OCI-M2 (cell line): Measurements from ENCODE around the gene CSNK1G2.
"Not testable (repeated sequence)": the region's sequence is repeated elsewhere in the genome, so short reads cannot be mapped to it uniquely, and the experiment has no call there.

Source experiments
- DNase-seq: peaks from one replicate; lab custom pipeline; 2025; ENCODE audit not compliant: unreplicated experiment; lab: John Stamatoyannopoulos, UW

The CSNK1G2 gene

GRCh38 chr19:1986357-1987162 lies 45.6 kb downstream of the CSNK1G2 start:
- DNase-seq = no peak

- DNase-seq = no peak
Measured at GRCh38 chr19:1987197-1988187, 46.5 kb downstream of the CSNK1G2 start.

GRCh38 chr19:1988464-1988863 lies 47.5 kb downstream of the CSNK1G2 start:
- DNase-seq = not testable (repeated sequence)

- no peak for DNase-seq
Measured at GRCh38 chr19:1989513-1990229, 48.7 kb downstream of the CSNK1G2 start.

GRCh38 chr19:1990230-1991017 lies 49.5 kb downstream of the CSNK1G2 start:
- no peak for DNase-seq

GRCh38 chr19:1991018-1991913 lies 50.3 kb downstream of the CSNK1G2 start:
- no peak for DNase-seq

- DNase-seq = no peak
Measured at GRCh38 chr19:1992759-1993260, 51.8 kb downstream of the CSNK1G2 start.

- DNase-seq = no peak
Measured at GRCh38 chr19:1997353-1998233, 56.6 kb downstream of the CSNK1G2 start.

- DNase-seq = no peak
Measured at GRCh38 chr19:1998712-1999708, 58.0 kb downstream of the CSNK1G2 start.

- DNase-seq = no peak
Measured at GRCh38 chr19:1999856-2000515, 59.0 kb downstream of the CSNK1G2 start.

GRCh38 chr19:2003874-2004273 lies 62.9 kb downstream of the CSNK1G2 start:
- no peak for DNase-seq

GRCh38 chr19:2010135-2010668 lies 69.2 kb downstream of the CSNK1G2 start:
- DNase-seq = no peak

- no peak for DNase-seq
Measured at GRCh38 chr19:2011169-2011568, 70.2 kb downstream of the CSNK1G2 start.

GRCh38 chr19:2012941-2013682 lies 72.1 kb downstream of the CSNK1G2 start:
- no peak for DNase-seq

GRCh38 chr19:2013683-2013961 lies 72.7 kb downstream of the CSNK1G2 start:
- no peak for DNase-seq

- DNase-seq = no peak
Measured at GRCh38 chr19:2014131-2014571, 73.2 kb downstream of the CSNK1G2 start.
